ENCODE measurements around the gene ITGAL. TPM values are rescaled to one million over a fixed set of nuclear protein-coding genes. Genes with fewer than 3 reads are reported as not detected.
"Not testable (repeated sequence)": the region's sequence is repeated elsewhere in the genome, so short reads cannot be mapped to it uniquely, and the experiment has no call there.

The ITGAL gene
- total RNA-seq, 2 donors from 2014 or later = 2.0 to 2.6 TPM

DNA sequence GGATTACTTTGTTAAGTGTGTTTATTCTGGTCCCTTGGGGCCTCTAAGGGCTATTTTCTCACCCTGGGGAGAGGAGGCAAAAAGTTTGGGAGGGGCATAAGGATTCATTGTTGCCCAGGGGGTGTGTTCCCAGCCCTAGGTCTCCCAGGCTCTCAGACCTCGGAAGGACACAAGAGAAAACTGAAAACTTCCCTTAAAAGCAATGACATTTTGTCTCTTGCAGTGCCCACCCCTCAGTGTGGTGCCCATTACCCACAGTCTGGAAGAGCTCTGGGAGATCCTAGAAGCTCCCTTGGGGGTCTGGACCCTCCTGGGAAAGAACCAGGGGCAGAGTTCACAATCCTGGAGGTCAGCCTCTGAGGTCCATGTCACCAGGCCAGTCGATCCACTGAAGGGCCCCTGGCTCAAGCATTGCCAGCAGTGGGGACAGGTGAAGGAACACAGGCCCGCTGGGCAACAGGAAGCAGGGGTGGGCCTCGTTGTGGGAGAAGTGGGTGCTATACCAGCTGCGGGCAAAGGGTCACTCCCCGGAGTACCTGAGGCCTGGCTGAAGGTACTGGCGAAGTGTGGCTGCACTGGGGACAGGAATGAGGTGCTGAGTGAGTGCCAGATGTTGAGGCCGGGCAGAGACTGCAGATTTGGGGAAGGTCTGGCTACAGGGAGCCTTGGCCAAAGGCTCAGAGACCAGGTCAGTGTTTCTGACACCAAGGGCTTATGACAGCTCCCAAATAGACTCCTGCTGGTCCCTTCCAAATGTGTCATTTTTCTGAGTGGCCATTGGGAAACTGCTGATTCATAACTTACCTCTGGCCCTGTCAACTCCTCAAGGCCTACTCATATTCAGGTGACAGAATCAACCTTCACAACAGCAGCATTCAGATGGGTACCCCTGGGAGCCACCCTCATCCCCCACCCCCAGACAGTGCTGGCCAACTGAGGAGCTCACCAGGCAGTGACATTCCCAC lies 66.7 kb downstream of the ITGAL start:
- no peak for DNase-seq (ENCODE audit: low spot score)
- Histone ChIP-seq H3K4me1 (peaks cover 0 to 49% of the 10 kb centered on the region in 2 donors), H3K9me3 (no peaks in the 10 kb centered on the region), H3K27ac (peak overlapping the region; percentile 74 to 81), H3K36me3 (no peaks in the 10 kb centered on the region), H3K27me3 (no peaks in the 10 kb centered on the region), H3K4me3 (no peak overlapping the region)
- no peak for TF ChIP-seq CTCF (IDR thresholded peaks at IDR 0.05)

- peak overlapping the region; percentile 74 to 81 for H3K27ac ChIP-seq
- peaks cover 0 to 49% of the 10 kb centered on the region in 2 donors for H3K4me1 ChIP-seq
- not testable (repeated sequence) for H3K27me3 ChIP-seq; H3K4me3 ChIP-seq; H3K9me3 ChIP-seq; H3K36me3 ChIP-seq; DNase-seq (ENCODE audit: low spot score)
Measured at GRCh38 chr16:30539986-30540526, 67.5 kb downstream of the ITGAL start.

GRCh38 chr16:30540916-30541464 lies 68.4 kb downstream of the ITGAL start:
- H3K4me3 ChIP-seq; H3K27me3 ChIP-seq; DNase-seq (ENCODE audit: low spot score); H3K9me3 ChIP-seq; H3K36me3 ChIP-seq: not testable (repeated sequence)
- Histone ChIP-seq H3K27ac (peak overlapping the region in 1 of 2 donors; percentile 81), H3K4me1 (peaks cover 0 to 40% of the 10 kb centered on the region in 2 donors)

DNA sequence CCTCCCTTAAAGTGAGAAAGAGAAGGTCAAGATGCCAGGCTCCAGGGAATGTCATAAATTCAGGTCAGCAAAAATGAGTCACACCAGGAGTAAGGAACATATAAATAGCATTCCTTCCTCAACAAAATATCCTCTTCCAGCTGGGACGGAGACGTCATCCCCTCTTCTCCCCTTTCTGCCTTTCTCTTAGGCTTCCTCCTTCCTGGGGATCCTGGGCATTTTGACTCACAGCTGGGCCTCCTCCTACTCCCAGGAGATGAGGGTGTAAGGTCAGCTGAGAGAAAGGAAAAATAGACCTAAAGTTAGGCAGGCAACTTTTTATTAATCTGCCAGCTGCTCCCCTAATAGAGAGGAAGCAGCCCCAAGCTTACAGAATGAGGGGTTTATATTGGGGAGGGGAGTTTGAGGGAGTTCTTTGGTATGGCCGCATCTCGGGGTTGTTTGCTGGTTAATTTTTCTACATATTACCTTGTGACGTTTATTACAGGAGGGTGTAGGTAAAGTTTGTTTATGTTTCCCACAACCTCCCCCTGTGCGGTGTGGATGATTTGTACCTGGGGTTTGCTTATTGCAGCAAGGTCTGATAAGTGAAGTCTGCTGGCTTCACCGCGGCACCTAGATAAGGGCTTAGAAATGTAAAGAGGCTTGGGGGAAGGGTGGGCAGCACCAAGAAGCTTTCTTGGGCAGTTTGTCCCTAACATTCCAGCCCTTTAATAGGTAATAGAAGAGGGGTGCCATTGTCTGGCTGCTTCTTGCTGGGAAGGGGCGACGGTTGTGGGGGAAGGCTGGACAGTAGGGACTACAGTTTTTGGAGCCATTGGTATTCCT lies 69.2 kb downstream of the ITGAL start:
- Histone ChIP-seq H3K36me3 (no peaks in the 10 kb centered on the region), H3K9me3 (no peaks in the 10 kb centered on the region), H3K27me3 (no peaks in the 10 kb centered on the region), H3K27ac (peak overlapping the region in 1 of 2 donors; percentile 81), H3K4me3 (no peak overlapping the region), H3K4me1 (peaks cover 0 to 37% of the 10 kb centered on the region in 2 donors)
- DNase-seq (ENCODE audit: low spot score) = no peak
- TF ChIP-seq CTCF (IDR thresholded peaks at IDR 0.05) = no peak

DNA sequence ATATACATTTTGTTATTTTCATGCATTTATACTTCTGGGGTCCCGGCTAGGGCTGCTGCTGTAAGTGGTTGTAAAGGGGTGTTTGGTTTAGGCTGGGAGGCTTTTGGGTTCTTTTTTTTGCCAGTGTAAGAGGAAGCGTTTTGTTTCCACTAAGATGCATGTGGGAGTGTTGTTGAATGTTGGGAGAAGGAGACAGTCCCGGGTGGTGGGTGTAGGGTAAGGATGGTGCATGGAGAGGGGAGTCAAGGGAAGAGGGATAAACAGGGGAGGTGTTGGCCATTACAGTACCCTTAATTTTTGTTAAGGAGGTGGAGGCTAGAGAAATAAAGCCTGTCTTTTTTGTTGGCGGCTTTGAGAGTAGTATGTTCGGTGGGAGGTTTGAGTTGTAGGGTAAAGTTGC lies 70.5 kb downstream of the ITGAL start:
- no peak for DNase-seq (ENCODE audit: low spot score)
- Histone ChIP-seq H3K9me3 (no peaks in the 10 kb centered on the region), H3K27ac (no peak overlapping the region), H3K4me1 (peaks cover 0 to 37% of the 10 kb centered on the region in 2 donors), H3K36me3 (no peaks in the 10 kb centered on the region), H3K4me3 (no peak overlapping the region), H3K27me3 (no peaks in the 10 kb centered on the region)
- no peak for TF ChIP-seq CTCF (IDR thresholded peaks at IDR 0.05)

DNA sequence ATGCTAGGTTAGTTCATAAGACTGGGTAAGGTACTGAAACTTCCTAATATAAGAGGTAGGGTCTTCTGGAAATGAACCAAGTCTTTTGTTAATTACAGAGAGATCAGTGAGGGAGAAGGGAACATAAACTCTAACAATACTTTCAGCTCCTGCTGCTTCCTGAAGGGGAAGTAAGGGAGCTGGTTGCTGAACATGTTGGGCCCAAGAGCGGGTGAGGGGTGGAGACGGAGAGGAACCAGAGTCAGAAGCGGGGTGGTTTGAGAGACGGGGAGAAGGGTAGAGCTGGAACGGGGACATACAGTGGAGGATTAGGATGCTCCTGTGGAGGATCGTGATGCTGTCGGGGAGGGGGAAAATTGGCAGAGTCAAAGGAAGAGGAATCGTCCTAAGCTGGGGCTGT lies 73.6 kb downstream of the ITGAL start:
- Histone ChIP-seq H3K9me3 (no peaks in the 10 kb centered on the region), H3K27ac (no peak overlapping the region), H3K36me3 (no peaks in the 10 kb centered on the region), H3K4me1 (peaks cover 0 to 34% of the 10 kb centered on the region in 2 donors), H3K4me3 (no peak overlapping the region), H3K27me3 (no peaks in the 10 kb centered on the region)
- no peak for TF ChIP-seq CTCF (IDR thresholded peaks at IDR 0.05)
- no peak for DNase-seq (ENCODE audit: low spot score)
